H1 (cell line): ENCODE measurements around the gene R3HDML. TPM values are rescaled to one million over a fixed set of nuclear protein-coding genes. Genes with fewer than 3 reads are reported as not detected.

Source experiments
- ASH2L ChIP-seq: fragments of 200-600, 300-600 bp; sonication (generic); IDR thresholded peaks from one replicate; pipeline ENCODE4 v1.7.1; 2017; ENCODE audit warnings: low read length
- CEBPB ChIP-seq: IDR thresholded peaks from 2 replicates; pipeline ENCODE4 v1.6.1; 2012; ENCODE audit warnings: low read depth, low read length
- CHD1 ChIP-seq: IDR thresholded peaks from 2 replicates; pipeline ENCODE4 v1.6.1; 2012; ENCODE audit warnings: low read depth, low read length, improper control_type of control experiment
- CHD2 ChIP-seq: IDR thresholded peaks from 2 replicates; pipeline ENCODE4 v1.6.1; 2012; ENCODE audit warnings: low read length, improper control_type of control experiment
- CTCF ChIP-seq, 3 experiments: IDR thresholded peaks; 1 replicate in 2 of 3; 2 replicates in 1 of 3; pipeline versions ENCODE4 v1.5.1 to v1.6.1; 2011; ENCODE audit warnings: low read length in 3 of 3, mild to moderate bottlenecking in 3 of 3, inconsistent platforms in 2 of 3, low read depth in 1 of 3, moderate library complexity in 1 of 3; ENCODE audit not compliant: insufficient read depth in 1 of 3; ENCODE audit errors: control extremely low read depth in 1 of 3
- E2F6 ChIP-seq: IDR thresholded peaks from 2 replicates; pipeline ENCODE4 v1.6.1; 2012; ENCODE audit warnings: inconsistent platforms
- HDAC2 ChIP-seq, 2 experiments: fragments of 300-600 bp in 1 of 2; sonication (generic) in 1 of 2; IDR thresholded peaks; 2 replicates each; pipeline ENCODE4 v1.6.1; 2011 to 2012; ENCODE audit warnings: low read depth in 2 of 2, low read length in 2 of 2, mild to moderate bottlenecking in 2 of 2, moderate library complexity in 2 of 2, borderline replicate concordance in 1 of 2, inconsistent platforms in 1 of 2
- JUN ChIP-seq: IDR thresholded peaks from 2 replicates; pipeline ENCODE4 v1.6.1; 2011; ENCODE audit warnings: low read depth, mild to moderate bottlenecking, improper control_type of control experiment, low read length
- KDM1A ChIP-seq: fragments of 200-600, 300-600 bp; sonication (generic); IDR thresholded peaks from 2 replicates; pipeline ENCODE4 v1.7.1; 2016; ENCODE audit warnings: mild to moderate bottlenecking, low read length, borderline replicate concordance
- KDM4A ChIP-seq: IDR thresholded peaks from one replicate; pipeline ENCODE4 v1.7.1; 2012; ENCODE audit warnings: low read depth, mild to moderate bottlenecking, moderate library complexity, low read length, inconsistent platforms; ENCODE audit not compliant: severe bottlenecking
- MAX ChIP-seq: IDR thresholded peaks from 2 replicates; pipeline ENCODE4 v1.6.1; 2012; ENCODE audit warnings: inconsistent platforms
- NANOG ChIP-seq: IDR thresholded peaks from 2 replicates; pipeline ENCODE4 v1.6.1; 2011; ENCODE audit warnings: low read length, low read depth, mild to moderate bottlenecking, inconsistent platforms; ENCODE audit not compliant: insufficient read depth, poor library complexity, severe bottlenecking
- PHF8 ChIP-seq: fragments of 200-600 bp; sonication (generic); conservative IDR thresholded peaks from 2 replicates; pipeline ENCODE4 v1.7.1; 2012; ENCODE audit warnings: low read depth, mild to moderate bottlenecking, inconsistent platforms, low read length, moderate library complexity
- POLR2A ChIP-seq, 2 experiments: IDR thresholded peaks; 1 replicate in 1 of 2; 2 replicates in 1 of 2; pipeline ENCODE4 v1.6.1; 2011; ENCODE audit warnings: low read depth in 2 of 2, low read length in 2 of 2, mild to moderate bottlenecking in 2 of 2; ENCODE audit errors: control extremely low read depth in 1 of 2
- RAD21 ChIP-seq, 2 experiments: IDR thresholded peaks in 1 of 2; conservative IDR thresholded peaks in 1 of 2; 2 replicates each; pipeline ENCODE4 v1.6.1; 2011; ENCODE audit warnings: low read depth in 2 of 2, low read length in 2 of 2, improper control_type of control experiment in 1 of 2, inconsistent platforms in 1 of 2, mild to moderate bottlenecking in 1 of 2, moderate library complexity in 1 of 2
- SP1 ChIP-seq: IDR thresholded peaks from 2 replicates; pipeline ENCODE4 v1.6.1; 2011; ENCODE audit warnings: low read depth, low read length
- TEAD4 ChIP-seq: IDR thresholded peaks from 2 replicates; pipeline ENCODE4 v1.6.1; 2012; ENCODE audit warnings: low read depth, low read length, inconsistent platforms, mixed read lengths
- USF2 ChIP-seq: IDR thresholded peaks from 2 replicates; pipeline ENCODE4 v1.6.1; 2011; ENCODE audit warnings: low read length, improper control_type of control experiment
- ZNF274 ChIP-seq: IDR thresholded peaks from 2 replicates; pipeline ENCODE4 v1.7.0; 2012; ENCODE audit warnings: low read length, borderline replicate concordance; ENCODE audit errors: extremely low read depth
- polyA plus RNA-seq, 7 experiments: library from polyadenylated mRNA; depleted of rRNA in 3 of 7; stranded (reverse) in 5 of 7; unstranded in 2 of 7; fragments of >200 nt in 5 of 7; fragments of 200-250 nt in 2 of 7; gene quantifications; 1 replicate in 5 of 7; 2 replicates in 1 of 7; 4 replicates in 1 of 7; pipeline versions ENCODE4 v1.2.1 to v1.2.3, GENCODE V29; 2011 to 2013; ENCODE audit warnings: missing spikeins in 2 of 7, mixed read lengths in 2 of 7
- total RNA-seq: library from RNA; stranded (reverse); fragmentation: NEBNext Ultra II Directional; extraction: Animal tissue kit (Norgen Biotek cat#: 25700); gene quantifications from 2 replicates; pipeline ENCODE4 v1.2.1, GENCODE V29; 2021

R3HDML gene
- total and polyA plus RNA-seq, 2 of the 8 experiments (the other 6 are each of a cell fraction or from before 2014, with no cell fraction given), result not detected

- TF ChIP-seq E2F6 (peak; percentile 61; the same call in 1 of the 2 replicates), CHD2 (0 out of 2 replicates have a peak, but pooled peaks have one; percentile 50), KDM1A (peak; percentile 68; the same call in 1 of the 2 replicates), NANOG (no peak), ZNF274 (no peak), SP1 (0 out of 2 replicates have a peak, but pooled peaks have one; percentile 40), ASH2L (no peak), JUN (no peak), KDM4A (peak; percentile 49), MAX (peak; percentile 65), CEBPB (no peak), PHF8 (no peak), TEAD4 (no peak), POLR2A (IDR thresholded peaks at IDR 0.05; ENCODE audit: control extremely low read depth in 1 of 2, low read depth in 2 of 2, low read length in 2 of 2) (no peak), CHD1 (no peak), USF2 (no peak), RAD21 (IDR thresholded peaks at IDR 0.05 in 1 of 2, conservative IDR thresholded peaks at IDR 0.05 in 1 of 2; ENCODE audit: low read depth in 2 of 2, low read length in 2 of 2) (peak; percentile 89 to 90), HDAC2 (IDR thresholded peaks at IDR 0.05; ENCODE audit: borderline replicate concordance in 1 of 2, low read depth in 2 of 2, low read length in 2 of 2) (no peak), CTCF (IDR thresholded peaks at IDR 0.05; ENCODE audit: control extremely low read depth in 1 of 3, insufficient read depth in 1 of 3, low read depth in 1 of 3, low read length in 3 of 3) (peak; percentile 90 to 93 (median 92))
These were observed 51.7 kb downstream of the R3HDML start (continued) for GRCh38 chr20:44388466-44389023.
